HT1080 (cell line): ENCODE results near the gene WSCD2. TPM values are rescaled to one million over a fixed set of nuclear protein-coding genes. Genes with fewer than 3 reads are reported as not detected.

Experiments
- DNase-seq: peaks from one replicate; pipeline ENCODE4 v3.0.0-alpha.2; 2015; ENCODE audit warnings: low read depth
- total RNA-seq: library from RNA; depleted of rRNA; stranded (reverse); fragments of >200 nt; shearing (Covaris generic); gene quantifications from 2 replicates; pipeline ENCODE4 v1.2.3, GENCODE V29; 2014

Gene WSCD2
- total RNA-seq, 1 experiment from 2014 or later: not detected

- DNase-seq: no peak
These were observed 21.8 kb upstream of the WSCD2 start for GRCh38 chr12:108107293-108107692.

- DNase-seq: no peak
These were observed 19.6 kb upstream of the WSCD2 start for GRCh38 chr12:108109504-108109903.

- DNase-seq: no peak
These were observed 19.1 kb upstream of the WSCD2 start for GRCh38 chr12:108109954-108110353.

- DNase-seq: no peak
These were observed 18.2 kb upstream of the WSCD2 start for GRCh38 chr12:108110844-108111243.

GRCh38 chr12:108112832-108113556 lies 16.1 kb upstream of the WSCD2 start:
- no peak for DNase-seq

GRCh38 chr12:108115123-108116121 lies 13.7 kb upstream of the WSCD2 start:
- no peak for DNase-seq

- DNase-seq: no peak
These were observed 12.8 kb upstream of the WSCD2 start for GRCh38 chr12:108116254-108116653.

GRCh38 chr12:108116699-108117098 lies 12.4 kb upstream of the WSCD2 start:
- no peak for DNase-seq

GRCh38 chr12:108117163-108117849 lies 11.8 kb upstream of the WSCD2 start:
- peak; percentile 51 for DNase-seq

- no peak for DNase-seq
These were observed 11.2 kb upstream of the WSCD2 start for GRCh38 chr12:108117902-108118301.

GRCh38 chr12:108119126-108119973 lies 9.7 kb upstream of the WSCD2 start:
- no peak for DNase-seq

- no peak for DNase-seq
These were observed 8.9 kb upstream of the WSCD2 start for GRCh38 chr12:108119974-108120862.

GRCh38 chr12:108120863-108121165 lies 8.3 kb upstream of the WSCD2 start:
- DNase-seq: no peak

- DNase-seq: no peak
These were observed 7.8 kb upstream of the WSCD2 start for GRCh38 chr12:108121320-108121719.

- no peak for DNase-seq
These were observed 7.2 kb upstream of the WSCD2 start for GRCh38 chr12:108121728-108122471.

GRCh38 chr12:108122644-108123043 lies 6.4 kb upstream of the WSCD2 start:
- DNase-seq: no peak

- no peak for DNase-seq
These were observed 5.7 kb upstream of the WSCD2 start for GRCh38 chr12:108123402-108123801.

- no peak for DNase-seq
These were observed 4.0 kb upstream of the WSCD2 start for GRCh38 chr12:108125073-108125472.

- DNase-seq: no peak
These were observed 2.9 kb upstream of the WSCD2 start for GRCh38 chr12:108126212-108126611.
